Endodermal cell (in vitro differentiated cells): ENCODE results near the gene MAT2A. TPM values are rescaled to one million over a fixed set of nuclear protein-coding genes. Genes with fewer than 3 reads are reported as not detected.
"Not testable (repeated sequence)": the region's sequence is repeated elsewhere in the genome, so short reads cannot be mapped to it uniquely, and the experiment has no call there.

Source experiments
- DNase-seq: peaks from one replicate; pipeline ENCODE4 v3.0.0-alpha.2; 2017
- H3K27ac ChIP-seq: 2 replicates; pipeline ENCODE4 v1.5.1; 2013; ENCODE audit warnings: mild to moderate bottlenecking, low read depth, low read length, moderate library complexity
- H3K27me3 ChIP-seq: 2 replicates; pipeline ENCODE4 v1.6.1; 2013; ENCODE audit warnings: mild to moderate bottlenecking, low read length, moderate library complexity; ENCODE audit not compliant: insufficient read depth, control insufficient read depth, poor library complexity, severe bottlenecking
- H3K36me3 ChIP-seq: 2 replicates; pipeline ENCODE4 v1.7.0; 2013; ENCODE audit warnings: mild to moderate bottlenecking, low read length, moderate library complexity; ENCODE audit not compliant: control insufficient read depth, insufficient read depth
- H3K4me1 ChIP-seq: one replicate; pipeline ENCODE4 v1.7.0; 2013; ENCODE audit warnings: low read length; ENCODE audit not compliant: control insufficient read depth, insufficient read depth
- H3K4me3 ChIP-seq: 2 replicates; pipeline ENCODE4 v1.5.1; 2013; ENCODE audit warnings: mild to moderate bottlenecking, low read length, moderate library complexity
- H3K9ac ChIP-seq: 2 replicates; pipeline ENCODE4 v1.6.1; 2013; ENCODE audit warnings: mild to moderate bottlenecking, low read length, moderate library complexity; ENCODE audit not compliant: poor library complexity, severe bottlenecking; ENCODE audit errors: extremely low read depth
- H3K9me3 ChIP-seq: 2 replicates; pipeline ENCODE4 v1.6.1; 2013; ENCODE audit warnings: mild to moderate bottlenecking, low read length, moderate library complexity; ENCODE audit not compliant: control insufficient read depth
- H3K27ac Mint-ChIP-seq: 2 replicates; pipeline ENCODE4 v1.8.0; 2020; ENCODE audit warnings: mixed read lengths
- H3K27me3 Mint-ChIP-seq: 2 replicates; pipeline ENCODE4 v1.8.0; 2021; ENCODE audit warnings: mild to moderate bottlenecking, mixed read lengths; ENCODE audit not compliant: insufficient read depth
- H3K36me3 Mint-ChIP-seq: 2 replicates; pipeline ENCODE4 v1.8.0; 2020; ENCODE audit warnings: low read depth, mixed read lengths
- H3K4me1 Mint-ChIP-seq: 2 replicates; pipeline ENCODE4 v1.8.0; 2020; ENCODE audit warnings: mixed read lengths
- H3K4me3 Mint-ChIP-seq: 2 replicates; pipeline ENCODE4 v1.8.0; 2020; ENCODE audit warnings: mild to moderate bottlenecking, moderate library complexity, mixed read lengths
- H3K9me3 Mint-ChIP-seq: 2 replicates; pipeline ENCODE4 v1.8.0; 2020; ENCODE audit warnings: mild to moderate bottlenecking, mixed read lengths
- WGBS, 2 experiments: methylation state at CpG; one replicate each; pipeline versions ENCODE4 v1.1.5 to v1.1.7; 2013; ENCODE audit warnings: missing lambda C conversion rate in 2 of 2, mixed read lengths in 1 of 2; ENCODE audit not compliant: insufficient coverage in 1 of 2, insufficient read length in 1 of 2; 5-methylcytosine and 5-hydroxymethylcytosine counted together
- total RNA-seq, 2 donors: library from RNA; stranded (reverse); fragmentation: NEBNext Ultra II Directional in 1 of 2; extraction: Animal tissue kit (Norgen Biotek cat#: 25700) in 1 of 2; gene quantifications; 2 replicates in 1 of 2; 3 replicates in 1 of 2; pipeline ENCODE4 v1.2.1, GENCODE V29; 2021
- TF ChIP-seq, protein P1 (sequence below): fragments of 200-600 bp; sonication (generic); conservative IDR thresholded peaks from 2 replicates; pipeline ENCODE4 v1.5.0; 2021; ENCODE audit warnings: antibody characterized with exemption, mild to moderate bottlenecking

Gene MAT2A
- total RNA-seq, 2 donors from 2014 or later = 171 to 267 TPM

DNA sequence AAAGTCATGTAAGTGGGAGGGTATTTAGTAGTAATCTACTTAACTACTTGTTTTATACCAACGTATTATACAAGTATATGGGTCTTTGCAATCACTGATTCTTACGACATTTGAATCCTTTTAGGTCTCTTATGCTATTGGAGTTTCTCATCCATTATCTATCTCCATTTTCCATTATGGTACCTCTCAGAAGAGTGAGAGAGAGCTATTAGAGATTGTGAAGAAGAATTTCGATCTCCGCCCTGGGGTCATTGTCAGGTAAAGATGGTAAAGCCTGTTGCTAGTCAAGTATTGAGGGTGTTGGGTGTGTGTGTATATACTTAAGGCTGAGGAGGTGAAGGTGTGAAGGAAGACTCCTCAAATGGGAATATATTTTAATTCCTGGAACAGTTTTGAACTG, 3.8 kb downstream of the MAT2A start:
- peaks cover 18% of the 10 kb centered on the region for H3K4me1 ChIP-seq
- TF ChIP-seq, protein P1, sequence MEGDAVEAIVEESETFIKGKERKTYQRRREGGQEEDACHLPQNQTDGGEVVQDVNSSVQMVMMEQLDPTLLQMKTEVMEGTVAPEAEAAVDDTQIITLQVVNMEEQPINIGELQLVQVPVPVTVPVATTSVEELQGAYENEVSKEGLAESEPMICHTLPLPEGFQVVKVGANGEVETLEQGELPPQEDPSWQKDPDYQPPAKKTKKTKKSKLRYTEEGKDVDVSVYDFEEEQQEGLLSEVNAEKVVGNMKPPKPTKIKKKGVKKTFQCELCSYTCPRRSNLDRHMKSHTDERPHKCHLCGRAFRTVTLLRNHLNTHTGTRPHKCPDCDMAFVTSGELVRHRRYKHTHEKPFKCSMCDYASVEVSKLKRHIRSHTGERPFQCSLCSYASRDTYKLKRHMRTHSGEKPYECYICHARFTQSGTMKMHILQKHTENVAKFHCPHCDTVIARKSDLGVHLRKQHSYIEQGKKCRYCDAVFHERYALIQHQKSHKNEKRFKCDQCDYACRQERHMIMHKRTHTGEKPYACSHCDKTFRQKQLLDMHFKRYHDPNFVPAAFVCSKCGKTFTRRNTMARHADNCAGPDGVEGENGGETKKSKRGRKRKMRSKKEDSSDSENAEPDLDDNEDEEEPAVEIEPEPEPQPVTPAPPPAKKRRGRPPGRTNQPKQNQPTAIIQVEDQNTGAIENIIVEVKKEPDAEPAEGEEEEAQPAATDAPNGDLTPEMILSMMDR = no peak
- peak overlapping the region; percentile 99 for H3K4me3 ChIP-seq
- Mint-ChIP-seq H3K4me3 (peak overlapping the region; percentile 95), H3K27ac (peak overlapping the region; percentile 9), H3K36me3 (peaks cover 65% of the 10 kb centered on the region), H3K9me3 (no peaks in the 10 kb centered on the region), H3K4me1 (peaks cover 31% of the 10 kb centered on the region), H3K27me3 (no peaks in the 10 kb centered on the region)
- no peaks in the 10 kb centered on the region for H3K27me3 ChIP-seq
- peaks cover 61% of the 10 kb centered on the region for H3K36me3 ChIP-seq
- no peak overlapping the region for H3K9ac ChIP-seq
- DNase-seq = no peak
- 96 to 100% methylated on average over 2 to 3 of the region's 4 CpGs for WGBS, 2 experiments
- no peak overlapping the region for H3K27ac ChIP-seq
- H3K9me3 ChIP-seq = no peaks in the 10 kb centered on the region

DNA sequence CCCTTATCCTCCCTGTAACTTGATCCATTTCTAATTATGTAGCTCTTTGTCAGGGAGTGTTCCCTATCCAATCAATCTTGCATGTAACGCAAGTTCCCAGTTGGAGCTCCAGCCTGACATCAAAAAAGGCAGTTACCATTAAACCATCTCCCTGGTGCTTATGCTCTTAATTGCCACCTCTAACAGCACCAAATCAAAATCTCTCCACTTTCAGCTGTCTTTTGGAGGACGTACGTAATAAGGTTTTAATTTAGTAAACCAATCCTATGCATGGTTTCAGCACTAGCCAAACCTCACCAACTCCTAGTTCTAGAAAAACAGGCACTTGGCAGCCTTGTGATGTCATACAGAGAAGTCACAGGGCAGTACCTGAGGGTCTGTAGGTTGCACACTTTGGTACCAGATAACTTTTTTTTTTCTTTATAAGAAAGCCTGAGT, 5.3 kb downstream of the MAT2A start:
- H3K9me3 ChIP-seq, H3K4me3 ChIP-seq, H3K27me3 ChIP-seq, H3K4me3 Mint-ChIP-seq, H3K9me3 Mint-ChIP-seq, H3K9ac ChIP-seq, DNase-seq, H3K27me3 Mint-ChIP-seq, H3K27ac ChIP-seq: not testable (repeated sequence)
- peak overlapping the region; percentile 41 for H3K27ac Mint-ChIP-seq
- 95% methylated on average over 3 of the region's 3 CpGs; no CpG with 5 or more reads in 1 of the 2 experiments for WGBS, 2 experiments
- Histone ChIP-seq H3K36me3 (peaks cover 76% of the 10 kb centered on the region), H3K4me1 (peaks cover 15% of the 10 kb centered on the region)
- peaks cover 27% of the 10 kb centered on the region for H3K4me1 Mint-ChIP-seq
- peaks cover 77% of the 10 kb centered on the region for H3K36me3 Mint-ChIP-seq

DNA sequence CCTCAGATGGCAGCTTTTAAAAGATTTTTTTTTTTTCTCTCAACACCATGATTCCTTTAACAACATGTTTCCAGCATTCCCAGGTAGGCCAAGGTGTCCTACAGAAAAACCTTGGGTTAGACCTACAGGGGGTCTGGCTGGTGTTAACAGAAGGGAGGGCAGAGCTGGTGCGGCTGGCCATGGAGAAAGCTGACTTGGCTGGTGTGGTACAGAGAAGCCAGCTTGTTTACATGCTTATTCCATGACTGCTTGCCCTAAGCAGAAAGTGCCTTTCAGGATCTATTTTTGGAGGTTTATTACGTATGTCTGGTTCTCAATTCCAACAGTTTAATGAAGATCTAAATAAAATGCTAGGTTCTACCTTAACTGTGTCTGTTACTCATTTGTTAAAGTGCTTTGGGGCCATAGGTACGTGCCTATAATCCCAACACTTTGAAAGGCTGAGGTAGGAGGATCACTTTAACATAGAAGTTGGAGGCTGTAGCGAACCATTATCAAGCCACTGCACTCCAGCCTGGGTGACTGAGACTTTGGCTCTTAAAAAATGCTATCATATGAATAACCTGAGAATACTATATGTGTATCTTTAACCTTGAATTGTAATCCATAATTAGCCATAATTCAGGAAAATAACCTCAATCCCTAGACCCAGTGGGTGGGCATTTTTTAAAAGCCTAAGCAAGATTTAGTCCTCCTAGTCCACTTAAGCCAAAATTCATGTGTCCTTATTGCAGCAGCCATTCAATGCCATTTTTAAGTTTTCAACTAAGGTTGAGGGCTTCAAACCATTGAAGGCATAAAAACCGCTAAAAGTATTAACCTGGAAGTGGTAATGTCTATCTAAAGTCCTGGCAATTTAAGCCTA, 6.2 kb downstream of the MAT2A start:
- Histone ChIP-seq H3K4me1 (peaks cover 15% of the 10 kb centered on the region), H3K36me3 (peaks cover 85% of the 10 kb centered on the region)
- not testable (repeated sequence) for H3K27me3 ChIP-seq, H3K27ac ChIP-seq, H3K27me3 Mint-ChIP-seq, H3K9ac ChIP-seq, DNase-seq, H3K4me3 Mint-ChIP-seq, H3K4me3 ChIP-seq, H3K27ac Mint-ChIP-seq, H3K9me3 ChIP-seq, H3K9me3 Mint-ChIP-seq
- H3K4me1 Mint-ChIP-seq = peaks cover 32% of the 10 kb centered on the region
- H3K36me3 Mint-ChIP-seq = peaks cover 80% of the 10 kb centered on the region
- 93 to 100% methylated on average over 2 to 5 of the region's 5 CpGs for WGBS, 2 experiments

- no peaks in the 10 kb centered on the region for H3K27me3 Mint-ChIP-seq
- no peak overlapping the region for H3K4me3 Mint-ChIP-seq
- TF ChIP-seq, protein P1 = no peak
- Histone ChIP-seq H3K9me3 (no peaks in the 10 kb centered on the region), H3K36me3 (peaks cover 87% of the 10 kb centered on the region), H3K27me3 (no peaks in the 10 kb centered on the region), H3K4me3 (no peak overlapping the region), H3K9ac (no peak overlapping the region), H3K4me1 (peaks cover 15% of the 10 kb centered on the region), H3K27ac (no peak overlapping the region)
- 78 to 89% methylated on average over 4 to 5 of the region's 5 CpGs for WGBS, 2 experiments
- no peak overlapping the region for H3K27ac Mint-ChIP-seq
- DNase-seq = no peak
- no peaks in the 10 kb centered on the region for H3K9me3 Mint-ChIP-seq
- peaks cover 30% of the 10 kb centered on the region for H3K4me1 Mint-ChIP-seq
- H3K36me3 Mint-ChIP-seq = peaks cover 80% of the 10 kb centered on the region
Observed at GRCh38 chr2:85545780-85546240, 6.8 kb downstream of the MAT2A start.
